Frontal cortex (tissue), 4 donors: ENCODE results near the gene HERC6. TPM values are rescaled to one million over a fixed set of nuclear protein-coding genes. Genes with fewer than 3 reads are reported as not detected.
"Not testable (repeated sequence)": the region's sequence is repeated elsewhere in the genome, so short reads cannot be mapped to it uniquely, and the experiment has no call there.

ENCODE experiments used
- DNase-seq, 2 donors: peaks; one replicate each; pipeline ENCODE4 v3.0.0; 2012; ENCODE audit warnings: low spot score in 2 of 2
- FAIRE-seq: peaks from 2 replicates; lab custom pipeline; 2012; peaks lifted over from hg19 to GRCh38; lab: Jason Lieb, UNC
- total RNA-seq: library from RNA; depleted of rRNA; stranded (reverse); fragments of >200 nt; gene quantifications from one replicate; pipeline ENCODE4 v1.2.3, GENCODE V29; 2014
- donor health status: control.
- donor health status: control.
- donor health status: control.

HERC6 gene
- total RNA-seq, 1 donor from 2014 or later = 3.7 TPM

GRCh38 chr4:88442689-88443191 lies 64.1 kb downstream of the HERC6 start:
- no peak for DNase-seq
- FAIRE-seq = no peak

- DNase-seq (no peak), FAIRE-seq (no peak)
Observed at GRCh38 chr4:88443486-88443885, 64.8 kb downstream of the HERC6 start.

GRCh38 chr4:88445252-88445651 lies 66.6 kb downstream of the HERC6 start:
- DNase-seq (no peak), FAIRE-seq (no peak)

DNA sequence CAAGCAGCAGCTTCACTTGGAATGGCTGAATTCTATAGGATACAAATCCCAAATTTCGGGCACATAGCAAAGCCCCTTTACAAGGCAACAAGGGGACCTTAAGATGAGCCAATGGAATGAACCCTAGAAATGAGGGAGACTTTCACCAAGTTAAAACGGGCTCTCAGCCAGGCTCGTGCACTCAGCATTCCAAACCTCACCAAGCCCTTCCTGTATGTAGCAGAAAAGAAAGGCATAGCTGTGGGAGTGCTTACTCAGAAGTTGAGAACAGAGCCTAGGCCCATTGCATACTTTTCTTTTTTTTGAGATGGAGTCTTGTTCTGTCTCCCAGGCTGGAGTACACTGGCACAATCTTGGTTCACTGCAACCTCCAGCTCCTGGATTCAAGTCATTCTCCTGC lies 67.5 kb downstream of the HERC6 start:
- DNase-seq = no peak
- no peak for FAIRE-seq

DNA sequence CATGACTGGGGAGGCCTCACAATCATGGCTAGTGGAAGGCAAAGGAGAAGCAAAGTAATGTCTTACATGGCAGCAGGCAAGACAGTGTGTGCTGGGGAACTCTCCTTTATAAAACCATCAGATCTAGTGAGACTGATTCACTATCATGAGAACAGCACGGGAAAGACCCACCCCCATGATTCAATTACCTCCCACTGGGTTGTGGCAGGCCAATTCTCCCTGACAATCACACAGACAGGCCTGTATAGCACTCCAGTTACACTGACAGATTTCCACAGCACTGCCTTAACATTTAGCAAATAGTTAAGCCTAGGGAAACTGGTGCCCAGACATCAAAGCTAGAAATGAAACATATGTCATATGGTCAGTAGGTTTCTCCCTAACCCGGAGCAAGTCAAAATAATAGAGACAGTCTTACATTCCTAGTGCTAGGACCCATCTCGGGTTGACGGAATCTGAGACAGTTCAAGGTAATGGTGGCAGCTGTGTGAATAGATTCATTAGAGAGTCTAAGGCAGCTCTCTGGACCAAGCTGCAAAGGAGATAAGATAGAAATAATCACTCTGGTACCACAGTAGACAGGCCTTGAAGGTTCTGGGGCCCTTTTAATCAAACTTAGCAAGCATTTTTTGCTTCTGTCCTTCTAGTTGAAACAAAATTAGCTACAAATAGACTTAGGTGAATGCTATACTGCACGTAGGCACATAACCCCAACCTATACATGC lies 68.9 kb downstream of the HERC6 start:
- no peak for DNase-seq
- no peak for FAIRE-seq

- not testable (repeated sequence) for FAIRE-seq
Observed at GRCh38 chr4:88448211-88448765, 69.6 kb downstream of the HERC6 start.

DNA sequence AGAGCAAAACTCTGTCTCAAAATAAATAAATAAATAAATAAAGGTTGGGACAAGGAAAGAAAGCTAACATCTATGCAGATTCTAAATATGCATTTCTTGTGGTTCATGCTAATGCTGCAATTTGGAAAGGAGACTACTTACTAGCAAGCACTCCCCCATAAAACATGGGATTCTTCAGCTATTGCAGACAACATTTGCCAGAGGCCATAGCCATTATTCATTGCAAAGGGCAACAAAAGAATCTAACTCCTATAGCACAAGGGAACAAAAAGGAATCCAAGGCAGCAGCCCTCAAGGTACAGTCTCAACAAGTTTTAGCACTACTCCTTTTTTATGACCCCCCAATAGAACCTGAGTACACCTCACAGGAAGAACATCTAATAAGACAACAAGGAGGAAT lies 70.2 kb downstream of the HERC6 start:
- DNase-seq = no peak
- FAIRE-seq = no peak

More at GRCh38 chr4:88448211-88448765, 69.6 kb downstream of the HERC6 start:
- not testable (repeated sequence) for DNase-seq

- DNase-seq (no peak), FAIRE-seq (no peak)
Observed at GRCh38 chr4:88449290-88449689, 70.6 kb downstream of the HERC6 start.

DNA sequence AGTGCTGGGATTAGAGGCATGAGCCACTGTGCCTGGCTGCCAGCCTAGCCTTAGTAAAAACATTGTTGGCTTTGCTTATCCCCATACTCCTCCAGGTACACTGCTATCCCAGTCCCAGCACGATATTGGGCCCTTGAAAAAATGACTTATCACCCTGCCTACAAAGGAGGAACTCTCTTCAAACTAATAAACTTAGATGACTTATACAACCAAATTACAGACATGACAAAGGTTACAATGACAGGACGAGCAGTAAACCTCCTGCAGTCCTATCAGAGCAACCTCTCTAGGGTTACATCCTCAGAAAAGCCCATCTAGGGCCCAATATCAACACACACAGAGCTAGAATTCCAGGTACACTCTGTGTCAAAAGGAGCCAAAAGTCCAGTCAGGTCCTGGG lies 72.6 kb downstream of the HERC6 start:
- no peak for FAIRE-seq
- no peak for DNase-seq

DNA sequence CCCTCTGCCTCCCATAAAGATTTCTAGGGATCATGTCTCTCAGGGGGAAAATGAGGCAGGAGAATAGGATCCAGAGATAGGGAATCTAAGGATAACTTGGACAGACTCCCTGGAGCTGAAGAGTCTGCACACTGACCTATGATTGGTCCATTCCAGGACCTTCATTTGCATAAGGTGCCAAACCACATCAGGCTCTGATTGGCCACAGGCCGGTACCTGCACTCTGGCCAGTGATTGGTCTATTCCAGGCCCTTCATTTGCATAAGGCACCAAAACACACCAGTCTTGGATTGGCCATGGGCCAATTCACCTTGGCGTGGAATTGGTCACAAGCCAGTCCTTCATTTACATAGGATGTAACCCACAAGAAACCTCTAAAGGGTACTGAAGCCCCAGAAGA lies 74.3 kb downstream of the HERC6 start:
- no peak for FAIRE-seq
- DNase-seq = no peak

DNA sequence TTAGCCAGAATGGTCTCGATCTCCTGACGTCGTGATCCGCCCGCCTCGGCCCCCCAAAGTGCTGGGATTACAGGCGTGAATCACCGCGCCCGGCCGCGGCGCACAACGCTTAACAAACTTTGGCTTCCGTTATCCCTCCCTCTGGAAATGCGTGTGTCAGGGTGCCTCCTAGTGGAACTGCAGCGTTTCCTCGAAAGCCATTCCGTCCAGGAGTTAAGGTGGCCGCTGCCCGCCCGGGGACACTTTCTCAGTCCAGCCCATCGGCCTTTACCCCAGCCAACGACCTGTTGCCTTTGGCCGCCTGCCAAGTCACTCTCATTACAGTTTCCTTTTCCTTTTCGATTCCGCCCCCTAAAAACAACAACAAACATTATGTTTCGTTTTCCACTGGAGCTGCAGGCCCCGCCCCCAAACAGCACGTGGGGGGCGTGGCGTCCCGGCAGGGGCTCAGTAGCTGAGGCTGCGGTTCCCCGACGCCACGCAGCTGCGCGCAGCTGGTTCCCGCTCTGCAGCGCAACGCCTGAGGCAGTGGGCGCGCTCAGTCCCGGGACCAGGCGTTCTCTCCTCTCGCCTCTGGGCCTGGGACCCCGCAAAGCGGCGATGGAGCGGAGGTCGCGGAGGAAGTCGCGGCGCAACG lies 78.1 kb downstream of the HERC6 start, which contains the start of gene HERC5:
Gene HERC5, plus strand, starts transcription at position 450 of the 637 bp plus-strand sequence. Its CDS starts 151 bp downstream, at position 601.
- FAIRE-seq (no peak), DNase-seq (peak; percentile 84 to 90)

DNA sequence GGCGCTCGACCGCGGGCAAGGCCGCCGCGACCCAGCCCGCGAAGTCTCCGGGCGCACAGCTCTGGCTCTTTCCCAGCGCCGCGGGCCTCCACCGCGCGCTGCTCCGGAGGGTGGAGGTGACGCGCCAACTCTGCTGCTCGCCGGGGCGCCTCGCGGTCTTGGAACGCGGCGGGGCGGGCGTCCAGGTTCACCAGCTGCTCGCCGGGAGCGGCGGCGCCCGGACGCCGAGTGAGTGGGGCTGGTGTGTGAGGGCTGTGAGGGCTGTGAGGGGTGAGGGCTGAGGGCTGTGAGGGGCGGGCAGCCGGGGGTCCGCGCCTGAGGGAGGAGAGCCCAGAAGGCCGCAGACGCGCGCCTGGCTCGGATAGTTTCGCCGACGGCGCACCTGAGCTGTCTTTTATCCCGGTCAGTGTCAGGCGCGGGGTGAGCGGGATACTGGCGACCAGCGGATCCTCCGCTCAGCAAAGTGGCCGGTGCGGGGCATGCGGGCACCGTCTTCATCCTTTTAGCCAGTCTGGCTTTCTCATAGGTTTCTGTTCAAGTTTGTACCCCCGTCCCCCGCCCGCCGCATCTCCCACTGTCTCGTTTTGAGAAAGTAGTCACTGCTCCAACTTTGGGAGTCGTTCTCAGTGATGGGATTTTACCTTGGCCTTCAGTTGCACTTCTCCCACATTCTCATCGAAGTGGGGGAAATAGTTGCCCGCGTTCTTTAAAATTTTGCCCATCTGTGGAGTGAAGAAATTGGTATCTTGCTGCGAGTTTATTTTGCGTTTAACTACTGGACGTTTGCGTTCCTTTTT lies 78.9 kb downstream of the HERC6 start:
- peak in 1 of 2 donors; percentile 22 for DNase-seq
- FAIRE-seq = no peak

GRCh38 chr4:88458104-88458740 lies 79.6 kb downstream of the HERC6 start:
- FAIRE-seq = no peak
- DNase-seq = peak in 1 of 2 donors; percentile 18

GRCh38 chr4:88465653-88466192 lies 87.1 kb downstream of the HERC6 start:
- no peak for DNase-seq
- no peak for FAIRE-seq

- no peak for DNase-seq
Observed at GRCh38 chr4:88467392-88467791, 88.7 kb downstream of the HERC6 start.

DNA sequence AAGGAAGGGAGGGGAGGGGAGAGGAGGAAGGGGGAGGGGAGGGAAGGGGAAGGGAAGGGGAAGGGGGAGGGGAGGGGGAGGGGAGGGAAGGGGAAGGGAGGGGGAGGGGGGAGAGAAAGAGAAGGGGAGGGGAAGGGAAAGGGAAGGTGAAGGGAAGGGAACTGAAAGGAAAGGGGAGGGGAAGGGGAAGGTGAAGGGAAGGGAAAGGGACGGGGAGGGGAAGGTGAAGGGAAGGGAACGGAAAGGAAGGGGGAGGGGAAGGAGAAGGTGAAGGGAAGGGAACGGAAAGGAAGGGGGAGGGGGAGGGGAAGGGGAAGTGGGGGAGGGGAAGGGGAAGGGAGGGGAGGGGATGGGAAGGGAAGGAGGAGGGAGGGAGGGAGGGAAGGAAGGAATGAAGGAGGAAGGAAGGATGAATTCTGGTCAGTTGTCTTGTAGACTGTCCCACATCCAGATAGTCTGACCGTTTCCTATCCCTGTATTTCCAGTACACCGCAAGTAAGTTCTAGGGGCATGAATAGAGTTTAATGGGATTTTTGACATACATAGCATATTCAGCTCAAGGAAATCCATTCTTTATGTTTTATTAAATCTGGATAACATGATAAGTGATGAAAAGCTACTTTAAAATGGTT lies 98.7 kb downstream of the HERC6 start:
- DNase-seq (no peak), FAIRE-seq (no peak)

More at GRCh38 chr4:88467392-88467791, 88.7 kb downstream of the HERC6 start:
- no peak for FAIRE-seq

- DNase-seq = no peak
- FAIRE-seq = no peak
Observed at GRCh38 chr4:88478247-88478646, 99.6 kb downstream of the HERC6 start.

- FAIRE-seq (no peak), DNase-seq (no peak)
Observed at GRCh38 chr4:88481537-88481936, 102.9 kb downstream of the HERC6 start.
